GM18507 (cell line): ENCODE data around the gene SCN10A.

Experiments used
- DNase-seq: peaks from one replicate; pipeline ENCODE4 v3.0.0; 2011; ENCODE audit warnings: low read depth; ENCODE audit not compliant: insufficient read length; ENCODE audit errors: extremely low spot score
- FAIRE-seq: peaks from 2 replicates; lab custom pipeline; 2011; peaks lifted over from hg19 to GRCh38; lab: Jason Lieb, UNC

The SCN10A gene

GRCh38 chr3:38662544-38662943, 153.5 kb downstream of the SCN10A start:
- FAIRE-seq (no peak), DNase-seq (no peak)

DNA sequence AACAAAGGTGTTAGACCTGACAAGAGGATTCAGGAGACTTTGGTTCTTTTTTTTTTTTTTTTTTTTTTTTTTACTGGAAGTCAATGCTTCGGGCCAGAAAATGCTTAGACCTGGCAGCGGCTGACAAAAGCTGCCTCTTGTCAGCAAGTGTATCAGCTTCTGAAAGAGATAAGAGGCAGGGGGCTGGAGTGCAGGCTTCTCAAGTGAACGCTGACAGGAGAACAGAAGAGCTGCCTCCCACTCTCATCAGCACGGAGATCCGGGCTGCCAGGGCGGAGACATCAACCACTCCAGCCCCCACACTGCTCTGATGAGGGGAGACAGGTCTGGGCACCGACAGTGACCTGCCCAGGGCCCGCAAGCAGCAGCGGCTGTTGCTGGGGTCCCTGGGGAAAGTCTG, 157.2 kb downstream of the SCN10A start:
- FAIRE-seq = no peak

DNA sequence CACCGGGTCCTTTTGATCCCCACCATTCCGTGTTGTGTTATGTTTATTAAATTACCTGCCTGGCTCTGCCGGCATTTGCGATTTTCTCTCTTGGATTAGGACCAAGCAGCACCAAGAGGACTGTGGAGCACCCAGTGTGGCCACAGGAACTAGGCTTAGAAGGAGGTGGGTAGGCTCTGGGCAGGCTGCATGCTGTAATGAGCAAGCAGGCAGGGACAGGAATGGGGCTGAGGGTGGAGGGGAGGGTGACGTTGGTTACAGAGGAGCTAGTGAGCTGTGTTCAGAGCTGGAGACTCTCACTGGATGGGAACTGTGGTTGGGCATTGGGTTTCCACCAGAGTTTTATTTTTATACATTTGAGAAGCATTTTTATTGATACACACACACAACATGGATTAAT, 158.6 kb downstream of the SCN10A start:
- FAIRE-seq = no peak
- DNase-seq = no peak

More for the DNA sequence above, 157.2 kb downstream of the SCN10A start:
- no peak for DNase-seq

GRCh38 chr3:38655708-38656300, 160.2 kb downstream of the SCN10A start:
- peak; percentile 21 for FAIRE-seq
- no peak for DNase-seq

DNA sequence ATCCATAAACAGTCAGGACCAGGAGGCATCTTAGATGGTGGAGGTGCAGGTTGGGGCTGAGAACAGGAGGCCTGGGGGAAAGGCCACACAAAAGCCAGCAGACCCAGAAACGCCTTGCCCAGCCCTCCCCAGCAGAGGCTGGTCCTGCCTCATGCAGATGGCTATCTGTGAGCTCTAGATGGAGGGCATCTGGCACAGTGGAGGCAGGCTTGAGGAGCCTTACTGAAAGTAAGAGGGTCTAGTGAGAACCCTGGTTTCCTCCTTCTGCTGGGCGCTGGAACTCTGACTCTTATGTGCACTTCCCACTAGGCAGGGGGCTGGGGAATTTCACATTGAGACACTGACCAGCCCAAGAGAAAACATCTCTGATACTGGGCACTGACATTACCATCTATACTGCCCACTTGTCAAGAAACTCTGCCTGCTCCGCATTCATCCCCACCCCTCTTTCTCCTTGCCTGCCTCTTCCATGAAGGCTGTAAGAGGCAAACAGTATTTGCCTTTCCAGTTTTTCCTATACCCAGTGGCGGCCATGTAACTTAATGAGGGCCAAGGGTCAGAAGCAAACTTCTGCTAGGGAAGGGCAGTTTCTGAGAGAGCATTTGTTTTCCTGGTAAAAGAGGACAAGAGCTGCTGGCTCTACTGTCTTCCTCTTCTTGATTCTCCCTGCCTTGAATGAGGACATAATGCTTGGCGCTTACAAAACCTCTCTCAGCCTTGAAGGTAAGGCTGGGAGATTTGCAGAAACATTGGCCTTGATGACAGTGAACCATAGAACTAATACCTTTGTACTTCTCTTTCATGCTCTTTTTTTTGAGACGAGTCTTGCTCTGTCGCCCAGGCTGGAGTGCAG, 162.1 kb downstream of the SCN10A start:
- no peak for FAIRE-seq
- no peak for DNase-seq

- FAIRE-seq = no peak
- DNase-seq = no peak
Observed at GRCh38 chr3:38652934-38653333, 163.1 kb downstream of the SCN10A start.

GRCh38 chr3:38651153-38651789, 164.7 kb downstream of the SCN10A start:
- FAIRE-seq = peak; percentile 91
- peak; percentile 59 for DNase-seq

- DNase-seq = no peak
- FAIRE-seq = no peak
Observed at GRCh38 chr3:38650248-38650951, 165.6 kb downstream of the SCN10A start.

- DNase-seq = no peak
- no peak for FAIRE-seq
Observed at GRCh38 chr3:38649500-38650247, 166.3 kb downstream of the SCN10A start, which contains the start of gene SCN5A. SCN5A (minus strand) TSS chr3:38649687; CDS start chr3:38633307, 16,380 bp downstream.

DNA sequence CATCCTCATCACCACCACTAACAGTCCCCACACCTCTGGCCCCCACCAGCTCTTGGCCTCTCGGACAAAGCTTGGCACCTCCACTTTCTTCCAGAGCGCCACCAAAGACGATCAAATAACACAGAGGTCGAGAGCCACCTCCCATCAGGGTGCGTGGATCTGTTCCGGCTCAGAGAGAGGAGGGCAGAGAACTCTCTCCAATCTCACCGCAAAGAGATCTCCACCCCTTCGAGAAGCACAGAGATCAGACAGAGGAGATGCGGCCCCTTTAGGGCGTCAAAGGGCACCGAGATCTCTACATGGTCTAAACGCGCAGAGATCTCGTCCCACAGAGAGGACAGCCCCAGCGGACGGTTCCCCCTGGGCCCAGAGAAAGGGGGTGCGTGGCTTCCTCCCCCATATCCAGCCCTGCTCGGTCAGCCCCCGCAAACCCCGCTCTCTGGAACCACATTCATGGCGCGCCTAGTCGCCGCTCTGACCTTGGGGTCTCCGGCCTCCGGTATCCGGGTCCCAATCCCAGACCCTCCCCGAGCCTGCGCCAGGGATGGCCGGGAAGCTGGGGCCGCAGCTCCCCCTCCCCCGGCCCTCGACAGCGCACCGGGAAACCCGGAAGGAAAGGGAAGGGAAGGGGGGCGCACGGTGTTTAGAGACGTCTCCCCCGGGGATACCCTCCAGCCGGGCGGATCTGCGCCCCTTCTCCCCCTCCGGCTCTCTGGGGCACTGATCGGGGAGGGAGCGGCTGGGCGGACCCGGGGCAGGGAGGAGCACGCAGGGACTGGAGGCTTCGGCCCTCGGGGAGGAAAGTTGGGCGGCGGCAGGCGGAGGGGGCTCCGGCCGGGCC, 167.1 kb downstream of the SCN10A start:
- DNase-seq (no peak), FAIRE-seq (no peak)

DNA sequence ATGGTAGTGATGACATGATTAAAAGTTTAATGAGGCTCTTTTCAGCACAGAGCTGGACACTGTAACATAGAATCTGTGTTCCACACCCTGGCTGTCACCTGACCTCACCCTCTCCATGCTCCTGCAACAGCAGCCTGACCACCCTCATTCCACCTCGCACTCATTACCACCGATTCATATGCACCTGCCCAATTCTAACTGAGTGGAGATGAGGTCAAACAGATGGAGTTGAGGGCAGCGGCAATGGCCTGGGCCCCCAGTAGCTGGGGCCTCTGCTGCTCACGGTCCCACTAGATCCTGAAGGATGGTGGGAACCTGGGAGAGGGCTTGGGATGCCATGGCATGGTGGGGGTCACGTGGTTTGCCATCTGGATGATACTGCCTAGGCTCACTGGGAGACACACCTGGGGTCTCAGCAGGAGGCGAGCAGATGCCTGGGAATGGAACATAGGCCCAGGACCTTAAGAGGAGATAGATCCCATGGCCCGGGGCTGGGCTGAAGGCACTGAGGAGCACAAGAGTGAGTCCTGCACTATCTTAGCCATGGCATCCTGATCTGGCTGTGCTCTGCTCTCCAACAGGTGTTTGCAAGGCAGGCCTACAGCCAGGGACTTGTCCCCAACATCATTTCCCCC, 167.9 kb downstream of the SCN10A start:
- no peak for FAIRE-seq
- DNase-seq = no peak

DNA sequence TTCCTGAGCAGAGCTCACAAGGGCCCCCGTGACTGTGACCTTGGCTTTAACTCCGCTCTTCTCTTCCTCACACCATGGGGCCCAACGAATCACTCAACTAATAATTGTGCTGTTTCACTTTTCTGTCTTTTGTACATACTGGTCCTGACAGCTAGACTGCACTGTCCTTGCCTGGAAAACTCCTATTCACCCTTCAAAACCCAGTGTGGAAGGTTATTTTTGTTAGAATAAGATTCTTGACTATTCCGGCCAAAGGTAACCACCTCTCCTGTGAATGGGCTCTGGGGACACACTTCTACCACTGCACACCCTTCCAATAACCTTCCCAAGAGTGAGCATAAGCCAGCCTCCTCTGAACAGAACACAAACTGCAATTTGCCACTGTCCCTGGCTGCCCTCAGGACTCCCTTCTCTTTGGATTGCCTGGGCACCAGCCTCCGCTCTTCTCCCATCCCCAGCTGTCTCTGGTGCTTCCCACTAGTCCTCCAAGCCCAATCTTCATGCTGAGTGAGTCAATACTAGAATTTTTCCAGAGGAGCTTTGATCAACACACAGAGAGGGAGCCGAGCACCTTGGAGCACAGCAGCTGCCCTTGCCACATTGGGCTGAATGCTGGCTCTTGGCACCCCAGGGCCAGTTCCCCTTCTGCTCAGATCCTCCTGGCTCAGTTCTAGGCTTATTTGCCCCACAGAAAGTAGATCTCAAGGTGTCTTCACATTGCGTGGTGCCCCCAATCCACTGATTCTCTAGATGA, 168.6 kb downstream of the SCN10A start:
- DNase-seq (no peak), FAIRE-seq (no peak)
